Tibial artery (tissue), 4 donors: ENCODE data around the gene DLK2.

ENCODE experiments used
- DNase-seq, 2 donors: peaks; one replicate each; pipeline ENCODE4 v3.0.0-alpha.2; 2019
- H3K27ac ChIP-seq, 2 donors: fragments of 200-600 bp; sonication (generic) in 1 of 2; 1 replicate in 1 of 2; 2 replicates in 1 of 2; pipeline ENCODE4 v1.5.1; 2018 to 2019; ENCODE audit warnings: mild to moderate bottlenecking in 1 of 2
- H3K27me3 ChIP-seq, 2 donors: fragments of 200-600 bp; sonication (generic) in 1 of 2; one replicate each; pipeline versions ENCODE4 v1.5.1 to v1.6.0; 2016 to 2019
- H3K36me3 ChIP-seq, 3 donors: fragments of 200-600 bp; sonication (generic) in 2 of 3; one replicate each; pipeline ENCODE4 v1.5.1; 2016 to 2019; ENCODE audit warnings: mild to moderate bottlenecking in 2 of 3
- H3K4me1 ChIP-seq, 4 donors: fragments of 200-600 bp; sonication (generic) in 2 of 4; 1 replicate in 3 of 4; 2 replicates in 1 of 4; pipeline ENCODE4 v1.5.1; 2016 to 2019
- H3K4me3 ChIP-seq, 2 donors: fragments of 200-600 bp; sonication (generic) in 1 of 2; 1 replicate in 1 of 2; 2 replicates in 1 of 2; pipeline ENCODE4 v1.5.1; 2018 to 2019; ENCODE audit warnings: mild to moderate bottlenecking in 2 of 2
- H3K9me3 ChIP-seq, 3 donors: fragments of 200-600 bp; sonication (generic) in 1 of 3; one replicate each; pipeline ENCODE4 v1.5.1; 2016 to 2019
- CTCF ChIP-seq, 2 experiments: fragments of 200-600 bp in 1 of 2; fragments of 450-650 bp in 1 of 2; IDR thresholded peaks; one replicate each; pipeline ENCODE4 v1.5.1; 2017 to 2019; ENCODE audit warnings: antibody characterized with exemption in 2 of 2, mild to moderate bottlenecking in 1 of 2, moderate library complexity in 1 of 2
- intact Hi-C: fragments of 100-400 bp; cut with DNase I; formaldehyde crosslinking; loops from one replicate; pipeline ENCODE4 v1.15.0; 2023; ENCODE audit warnings: low total_unique reads

The DLK2 gene

GRCh38 chr6:43408259-43408658 is 47.1 kb downstream of the DLK2 start:
- DNase-seq: no peak
- no peaks in the 10 kb centered on the region for H3K9me3 ChIP-seq
- no peaks in the 10 kb centered on the region for H3K36me3 ChIP-seq
- H3K4me1 ChIP-seq: no peaks in the 10 kb centered on the region
- intact Hi-C loops: no loop called here
- no peak overlapping the region for H3K4me3 ChIP-seq
- H3K27me3 ChIP-seq: peaks cover 0 to 33% of the 10 kb centered on the region in 2 donors
- TF ChIP-seq CTCF (IDR thresholded peaks at IDR 0.05): no peak
- H3K27ac ChIP-seq: no peak overlapping the region

- intact Hi-C loops: no loop called here
- Histone ChIP-seq H3K27me3 (peaks cover 0 to 24% of the 10 kb centered on the region in 2 donors), H3K4me1 (no peaks in the 10 kb centered on the region)
Observed at GRCh38 chr6:43407296-43407695, 48.1 kb downstream of the DLK2 start.

GRCh38 chr6:43405354-43405753 is 50.0 kb downstream of the DLK2 start:
- no peak for DNase-seq
- Histone ChIP-seq H3K36me3 (no peaks in the 10 kb centered on the region), H3K4me1 (no peaks in the 10 kb centered on the region), H3K27ac (no peak overlapping the region), H3K9me3 (no peaks in the 10 kb centered on the region), H3K27me3 (peaks cover 0 to 24% of the 10 kb centered on the region in 2 donors), H3K4me3 (no peak overlapping the region)
- intact Hi-C loops: no loop called here
- TF ChIP-seq CTCF (IDR thresholded peaks at IDR 0.05): no peak

More at GRCh38 chr6:43407296-43407695, 48.1 kb downstream of the DLK2 start:
- H3K27ac ChIP-seq: no peak overlapping the region
- TF ChIP-seq CTCF (IDR thresholded peaks at IDR 0.05): no peak
- H3K9me3 ChIP-seq: no peaks in the 10 kb centered on the region
- H3K4me3 ChIP-seq: no peak overlapping the region
- H3K36me3 ChIP-seq: no peaks in the 10 kb centered on the region
- DNase-seq: no peak

- TF ChIP-seq CTCF (IDR thresholded peaks at IDR 0.05): no peak
- peaks cover 0 to 17% of the 10 kb centered on the region in 2 donors for H3K27me3 ChIP-seq
- H3K4me1 ChIP-seq: no peaks in the 10 kb centered on the region
- H3K27ac ChIP-seq: no peak overlapping the region
- no peak overlapping the region for H3K4me3 ChIP-seq
- H3K36me3 ChIP-seq: no peaks in the 10 kb centered on the region
- intact Hi-C loops: no loop called here
- DNase-seq: no peak
- H3K9me3 ChIP-seq: no peaks in the 10 kb centered on the region
Observed at GRCh38 chr6:43402820-43403219, 52.5 kb downstream of the DLK2 start.

- no peak for TF ChIP-seq CTCF (IDR thresholded peaks at IDR 0.05)
- Histone ChIP-seq H3K36me3 (no peaks in the 10 kb centered on the region), H3K27me3 (peaks cover 0 to 10% of the 10 kb centered on the region in 2 donors), H3K9me3 (no peaks in the 10 kb centered on the region), H3K4me1 (no peaks in the 10 kb centered on the region), H3K27ac (no peak overlapping the region), H3K4me3 (no peak overlapping the region)
- intact Hi-C loops: no loop called here
- DNase-seq: no peak
Observed at GRCh38 chr6:43401730-43402129, 53.6 kb downstream of the DLK2 start.
